Stimulated activated memory B cell treated with anti-CD40 and anti-IgM and Interleukin-4, amounts not matched to agents 10 μg/mL and 1 μg/mL and 100 μg/mL, for 72 hours (primary cell): ENCODE results near the gene EPHB4.

Experiments
- ATAC-seq: fragments of 150-1000 bp; cut with Tn5 transposase; 2 replicates; pipeline ENCODE4 v1.10.0; 2021
- H3K27ac Mint-ChIP-seq: one replicate; pipeline ENCODE4 v1.8.0; 2022; ENCODE audit warnings: mild to moderate bottlenecking, mixed read lengths
- H3K27me3 Mint-ChIP-seq: one replicate; pipeline ENCODE4 v1.8.0; 2022; ENCODE audit warnings: mixed read lengths
- H3K36me3 Mint-ChIP-seq: one replicate; pipeline ENCODE4 v1.8.0; 2022; ENCODE audit warnings: mixed read lengths
- H3K4me1 Mint-ChIP-seq: one replicate; pipeline ENCODE4 v1.8.0; 2022; ENCODE audit warnings: mixed read lengths
- H3K4me3 Mint-ChIP-seq: one replicate; pipeline ENCODE4 v1.8.0; 2022; ENCODE audit warnings: mild to moderate bottlenecking, moderate library complexity, mixed read lengths
- H3K9me3 Mint-ChIP-seq: one replicate; pipeline ENCODE4 v1.8.0; 2022; ENCODE audit warnings: mixed read lengths

Gene EPHB4

GRCh38 chr7:100753750-100754149 lies 73.6 kb downstream of the EPHB4 start:
- Mint-ChIP-seq H3K36me3 (no peaks in the 10 kb centered on the region), H3K4me1 (no peaks in the 10 kb centered on the region), H3K4me3 (no peak overlapping the region), H3K27me3 (peaks cover 41% of the 10 kb centered on the region), H3K9me3 (peaks cover 4% of the 10 kb centered on the region), H3K27ac (no peak overlapping the region)
- ATAC-seq, result no peak

GRCh38 chr7:100752994-100753393 lies 74.3 kb downstream of the EPHB4 start:
- no peak overlapping the region for H3K4me3 Mint-ChIP-seq
- H3K27me3 Mint-ChIP-seq, result peaks cover 42% of the 10 kb centered on the region
- H3K36me3 Mint-ChIP-seq, result no peaks in the 10 kb centered on the region
- no peaks in the 10 kb centered on the region for H3K4me1 Mint-ChIP-seq
- no peak for ATAC-seq
- H3K27ac Mint-ChIP-seq, result no peak overlapping the region
- peaks cover 4% of the 10 kb centered on the region for H3K9me3 Mint-ChIP-seq
